B cell (primary cell): ENCODE data around the gene PANK4.

Source experiments
- CTCF ChIP-seq: fragments of 200-600 bp; IDR thresholded peaks from one replicate; pipeline ENCODE4 v1.8.0; 2022; ENCODE audit warnings: antibody characterized with exemption, mild to moderate bottlenecking
- EZH2 ChIP-seq: IDR thresholded peaks from 2 replicates; pipeline ENCODE4 v1.6.1; 2012; ENCODE audit warnings: borderline replicate concordance, low read depth, mild to moderate bottlenecking, moderate library complexity, low read length; ENCODE audit not compliant: insufficient read depth, poor library complexity, severe bottlenecking

- TF ChIP-seq CTCF: no peak
- TF ChIP-seq EZH2: no peak
Observed at GRCh38 chr1:2545754-2546514, 19.5 kb upstream of the PANK4 start.
